ENCODE results near the gene DRG2.

Gene DRG2

GRCh38 chr17:18076936-18077335 lies 10.8 kb upstream of the DRG2 start:
- DNase-seq (ENCODE audit: low read depth, low spot score): no peak

- no peak for DNase-seq (ENCODE audit: low read depth, low spot score)
Measured at GRCh38 chr17:18079543-18079942, 8.2 kb upstream of the DRG2 start.

- no peak for DNase-seq (ENCODE audit: low read depth, low spot score)
Measured at GRCh38 chr17:18084256-18084655, 3.5 kb upstream of the DRG2 start.

GRCh38 chr17:18089613-18090012 lies 1.9 kb downstream of the DRG2 start:
- DNase-seq (ENCODE audit: low read depth, low spot score): no peak

GRCh38 chr17:18093616-18094408 lies 6.1 kb downstream of the DRG2 start:
- DNase-seq (ENCODE audit: low read depth, low spot score): no peak

- DNase-seq (ENCODE audit: low read depth, low spot score): no peak
Measured at GRCh38 chr17:18094409-18094807, 6.7 kb downstream of the DRG2 start.

- no peak for DNase-seq (ENCODE audit: low read depth, low spot score)
Measured at GRCh38 chr17:18099516-18099915, 11.8 kb downstream of the DRG2 start.

- DNase-seq (ENCODE audit: low read depth, low spot score): no peak
Measured at GRCh38 chr17:18100616-18101015, 12.9 kb downstream of the DRG2 start.

- DNase-seq (ENCODE audit: low read depth, low spot score): no peak
Measured at GRCh38 chr17:18101828-18102227, 14.1 kb downstream of the DRG2 start.

- no peak for DNase-seq (ENCODE audit: low read depth, low spot score)
Measured at GRCh38 chr17:18102640-18103039, 14.9 kb downstream of the DRG2 start.

GRCh38 chr17:18105027-18105426 lies 17.3 kb downstream of the DRG2 start:
- DNase-seq (ENCODE audit: low read depth, low spot score): no peak

GRCh38 chr17:18105595-18105994 lies 17.8 kb downstream of the DRG2 start:
- DNase-seq (ENCODE audit: low read depth, low spot score): no peak

- DNase-seq (ENCODE audit: low read depth, low spot score): no peak
Measured at GRCh38 chr17:18106211-18106610, 18.5 kb downstream of the DRG2 start.

- no peak for DNase-seq (ENCODE audit: low read depth, low spot score)
Measured at GRCh38 chr17:18107061-18107790, 19.5 kb downstream of the DRG2 start.

- DNase-seq (ENCODE audit: low read depth, low spot score): no peak
Measured at GRCh38 chr17:18107971-18108370, 20.2 kb downstream of the DRG2 start.

- DNase-seq (ENCODE audit: low read depth, low spot score): no peak
Measured at GRCh38 chr17:18108401-18109312, 20.9 kb downstream of the DRG2 start, which contains the start of gene MYO15A. Gene MYO15A, plus strand, starts transcription at chr17:18108756. Its CDS starts 10,045 bp downstream, at chr17:18118801.

GRCh38 chr17:18109935-18110485 lies 22.3 kb downstream of the DRG2 start:
- DNase-seq (ENCODE audit: low read depth, low spot score): no peak

GRCh38 chr17:18110636-18111145 lies 22.9 kb downstream of the DRG2 start:
- DNase-seq (ENCODE audit: low read depth, low spot score): no peak

- DNase-seq (ENCODE audit: low read depth, low spot score): no peak
Measured at GRCh38 chr17:18111330-18111971, 23.7 kb downstream of the DRG2 start.

GRCh38 chr17:18115517-18115916 lies 27.8 kb downstream of the DRG2 start:
- DNase-seq (ENCODE audit: low read depth, low spot score): no peak

- DNase-seq (ENCODE audit: low read depth, low spot score): no peak
Measured at GRCh38 chr17:18116078-18116477, 28.3 kb downstream of the DRG2 start.
